ENCODE measurements around the gene HACD2. TPM values are rescaled to one million over a fixed set of nuclear protein-coding genes. Genes with fewer than 3 reads are reported as not detected.

HACD2 gene, protein sequence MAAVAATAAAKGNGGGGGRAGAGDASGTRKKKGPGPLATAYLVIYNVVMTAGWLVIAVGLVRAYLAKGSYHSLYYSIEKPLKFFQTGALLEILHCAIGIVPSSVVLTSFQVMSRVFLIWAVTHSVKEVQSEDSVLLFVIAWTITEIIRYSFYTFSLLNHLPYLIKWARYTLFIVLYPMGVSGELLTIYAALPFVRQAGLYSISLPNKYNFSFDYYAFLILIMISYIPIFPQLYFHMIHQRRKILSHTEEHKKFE
- polyA plus RNA-seq = 40.0 and 40.2 TPM in 2 replicates

DNA sequence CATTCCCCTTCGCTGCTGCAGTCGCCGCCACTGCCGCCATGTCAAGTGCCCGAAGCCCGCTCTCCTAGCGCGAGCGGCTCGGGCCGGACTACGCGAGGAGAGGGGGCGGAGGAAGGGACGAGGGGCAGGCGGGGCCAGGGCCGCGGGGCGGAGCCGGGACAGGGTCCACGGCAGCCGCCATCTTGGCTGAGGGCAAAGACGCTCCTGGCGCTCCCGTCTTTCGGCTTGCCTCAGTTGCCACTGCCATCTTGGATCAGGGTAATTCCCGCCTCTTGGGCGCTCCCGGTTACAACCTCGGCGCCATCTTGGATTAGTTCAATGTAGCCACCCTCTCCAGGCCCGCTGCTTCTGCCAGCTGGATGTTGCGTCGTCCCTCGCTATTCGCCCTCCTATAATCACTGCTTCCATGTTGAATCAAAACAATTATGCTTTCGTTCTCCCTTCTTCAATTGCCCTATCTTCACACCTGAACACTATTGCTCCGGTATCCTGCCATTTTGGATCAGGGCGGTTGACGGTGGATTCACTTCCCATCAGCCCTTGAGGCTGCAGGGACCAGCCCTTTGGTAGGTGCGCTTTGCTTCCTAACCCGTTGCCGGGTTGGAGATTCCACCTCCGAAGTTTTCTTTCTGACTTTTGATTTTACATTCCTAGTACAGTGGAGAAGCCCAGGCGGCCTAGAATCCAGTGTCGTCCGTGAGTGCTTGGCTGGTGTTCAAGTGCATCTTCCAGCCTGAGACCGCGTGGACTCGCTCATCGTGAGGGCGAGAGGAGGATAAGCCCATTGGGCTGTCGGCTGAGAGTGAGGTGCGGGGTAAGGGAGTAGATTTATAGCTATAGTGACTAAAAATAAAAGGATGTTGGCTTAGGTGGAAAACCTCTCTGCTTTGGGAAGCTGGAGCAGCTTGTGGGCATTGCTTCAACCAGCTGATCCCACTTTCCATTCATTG is at the start of gene HACD2:
HACD2 (minus strand) TSS at position 66 of the 950 bp plus-strand sequence; CDS start at position 40, 26 bp downstream.

DNA sequence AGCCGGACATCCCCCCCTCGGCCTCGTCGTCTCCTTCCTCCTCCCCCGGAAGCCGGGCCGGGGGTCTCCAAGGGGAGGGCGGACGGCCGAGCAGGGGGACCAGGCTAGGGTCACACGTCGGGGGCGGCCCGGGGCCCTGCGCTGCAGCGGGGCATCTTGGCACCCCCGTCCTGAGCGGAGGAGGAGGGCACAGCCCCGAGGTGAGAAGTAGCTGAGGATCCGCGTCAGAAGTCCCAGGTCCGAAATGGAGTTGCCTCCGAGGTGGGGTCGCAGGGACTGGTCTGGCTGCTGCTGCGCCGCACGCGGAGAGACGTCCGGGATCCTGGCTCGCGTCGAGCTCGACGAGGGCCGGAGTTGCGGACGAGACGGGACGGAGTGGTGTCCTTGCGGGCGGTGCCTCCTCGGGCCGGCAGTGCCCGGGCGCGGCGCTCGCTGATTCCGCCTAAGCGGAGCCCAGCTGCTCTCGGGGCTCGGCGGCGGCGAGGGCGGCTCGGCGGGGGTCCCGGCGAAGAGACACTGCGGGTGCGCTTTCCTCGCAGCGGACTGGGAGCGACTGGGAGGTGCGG is 136.2 kb downstream of the HACD2 start, which contains the start of gene ADCY5:
ADCY5 (minus strand) TSS at position 555 of the 566 bp plus-strand sequence; CDS start at position 10, 545 bp downstream.

Other genes with a start within 250 kb of the HACD2 start
- 0.21 and 0.99 TPM in 2 replicates for gene ADCY5, start 136.0 kb downstream of the HACD2 start, polyA plus RNA-seq